NCI-H2081 treated with DMSO at 0.1 percent for 48 hours (cell line): ENCODE data around the gene EZR.
"Not testable (repeated sequence)": the region's sequence is repeated elsewhere in the genome, so short reads cannot be mapped to it uniquely, and the experiment has no call there.

ENCODE experiments used
- DNase-seq: peaks from one replicate; lab custom pipeline; 2025; lab: John Stamatoyannopoulos, UW

The EZR gene

GRCh38 chr6:158841358-158841757 is 22.2 kb upstream of the EZR start:
- DNase-seq, result no peak

GRCh38 chr6:158840465-158840864 is 21.3 kb upstream of the EZR start:
- DNase-seq, result no peak

- no peak for DNase-seq
These were observed 20.6 kb upstream of the EZR start for GRCh38 chr6:158839796-158840195.

GRCh38 chr6:158838790-158839189 is 19.6 kb upstream of the EZR start:
- DNase-seq, result not testable (repeated sequence)

- no peak for DNase-seq
These were observed 18.8 kb upstream of the EZR start for GRCh38 chr6:158837684-158838625.

- DNase-seq, result no peak
These were observed 17.6 kb upstream of the EZR start for GRCh38 chr6:158836625-158837311.

- DNase-seq, result no peak
These were observed 16.6 kb upstream of the EZR start for GRCh38 chr6:158835616-158836221.

GRCh38 chr6:158834675-158835385 is 15.7 kb upstream of the EZR start:
- DNase-seq, result no peak

- DNase-seq, result not testable (repeated sequence)
These were observed 13.6 kb upstream of the EZR start for GRCh38 chr6:158832807-158833206.

GRCh38 chr6:158832026-158832425 is 12.9 kb upstream of the EZR start:
- DNase-seq, result no peak

- DNase-seq, result no peak
These were observed 12.4 kb upstream of the EZR start for GRCh38 chr6:158831571-158831970.

- DNase-seq, result no peak
These were observed 11.6 kb upstream of the EZR start for GRCh38 chr6:158830736-158831135.

GRCh38 chr6:158828807-158829206 is 9.6 kb upstream of the EZR start:
- DNase-seq, result no peak

- DNase-seq, result no peak
These were observed 7.8 kb upstream of the EZR start for GRCh38 chr6:158826819-158827501.

GRCh38 chr6:158825951-158826306 is 6.8 kb upstream of the EZR start:
- DNase-seq, result no peak

- DNase-seq, result no peak
These were observed 6.1 kb upstream of the EZR start for GRCh38 chr6:158825038-158825950.

- not testable (repeated sequence) for DNase-seq
These were observed 4.4 kb upstream of the EZR start for GRCh38 chr6:158823616-158824015.

GRCh38 chr6:158819977-158820622 is 932 bp upstream of the EZR start:
- no peak for DNase-seq

GRCh38 chr6:158818581-158819212 is 471 bp downstream of the EZR start:
- no peak for DNase-seq
